Right atrium auricular region (tissue), 2 donors: ENCODE results near the gene COG3. TPM values are rescaled to one million over a fixed set of nuclear protein-coding genes. Genes with fewer than 3 reads are reported as not detected.

ENCODE experiments used
- DNase-seq: peaks from one replicate; pipeline ENCODE4 v3.0.0-alpha.2; 2019; ENCODE audit warnings: low spot score
- H3K27ac ChIP-seq, 2 donors: fragments of 200-600 bp; sonication (generic); 1 replicate in 1 of 2; 2 replicates in 1 of 2; pipeline ENCODE4 v1.5.1; 2016 to 2019
- H3K27me3 ChIP-seq, 2 donors: fragments of 200-600 bp; sonication (generic); one replicate each; pipeline versions ENCODE4 v1.5.1 to v1.6.0; 2017 to 2019
- H3K36me3 ChIP-seq: fragments of 200-600 bp; sonication (generic); one replicate; pipeline ENCODE4 v1.5.1; 2016
- H3K4me1 ChIP-seq, 2 donors: fragments of 200-600 bp; sonication (generic); one replicate each; pipeline versions ENCODE4 v1.5.1 to v1.6.0; 2017 to 2019
- H3K4me3 ChIP-seq, 2 donors: fragments of 200-600 bp; sonication (generic); 1 replicate in 1 of 2; 2 replicates in 1 of 2; pipeline ENCODE4 v1.5.1; 2017 to 2019; ENCODE audit warnings: mild to moderate bottlenecking in 1 of 2, moderate library complexity in 1 of 2
- H3K9me3 ChIP-seq, 2 donors: fragments of 200-600 bp; sonication (generic); one replicate each; pipeline ENCODE4 v1.5.1; 2019
- total RNA-seq, 2 donors: library from RNA; depleted of rRNA; stranded (reverse); fragments of >200 nt; gene quantifications; one replicate each; pipeline ENCODE4 v1.1.0, GENCODE V29; 2016
- TF ChIP-seq, protein P1 (sequence below), 2 donors: fragments of 200-600 bp; sonication (generic); IDR thresholded peaks; one replicate each; pipeline ENCODE4 v1.5.1; 2019; ENCODE audit warnings: antibody characterized with exemption in 2 of 2

COG3 gene
- total RNA-seq, 2 donors from 2014 or later: 15.7 to 20.3 TPM

DNA sequence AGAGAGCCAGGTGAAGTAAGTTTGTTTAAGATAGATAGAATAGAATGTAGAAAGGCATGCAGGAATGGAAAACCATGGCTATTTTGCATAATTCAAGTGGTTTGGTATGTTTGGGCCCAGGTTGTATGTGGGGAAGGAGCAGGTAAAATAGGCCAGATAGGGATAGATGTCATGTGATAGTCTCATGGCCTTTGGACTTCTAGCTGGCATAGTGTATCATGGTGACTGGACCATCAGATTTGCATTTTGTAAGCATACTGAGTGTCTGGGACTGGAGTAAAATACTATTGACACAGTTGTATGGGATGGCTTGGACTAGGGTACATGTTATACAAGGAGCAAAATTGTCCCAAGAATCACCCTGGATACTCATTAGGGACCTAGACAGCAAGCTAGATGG lies 38.9 kb downstream of the COG3 start:
- DNase-seq: no peak
- Histone ChIP-seq H3K27me3 (no peaks in the 10 kb centered on the region), H3K9me3 (no peaks in the 10 kb centered on the region), H3K4me3 (no peak overlapping the region), H3K4me1 (no peaks in the 10 kb centered on the region), H3K36me3 (peaks cover 51% of the 10 kb centered on the region), H3K27ac (no peak overlapping the region)
- TF ChIP-seq, protein P1, sequence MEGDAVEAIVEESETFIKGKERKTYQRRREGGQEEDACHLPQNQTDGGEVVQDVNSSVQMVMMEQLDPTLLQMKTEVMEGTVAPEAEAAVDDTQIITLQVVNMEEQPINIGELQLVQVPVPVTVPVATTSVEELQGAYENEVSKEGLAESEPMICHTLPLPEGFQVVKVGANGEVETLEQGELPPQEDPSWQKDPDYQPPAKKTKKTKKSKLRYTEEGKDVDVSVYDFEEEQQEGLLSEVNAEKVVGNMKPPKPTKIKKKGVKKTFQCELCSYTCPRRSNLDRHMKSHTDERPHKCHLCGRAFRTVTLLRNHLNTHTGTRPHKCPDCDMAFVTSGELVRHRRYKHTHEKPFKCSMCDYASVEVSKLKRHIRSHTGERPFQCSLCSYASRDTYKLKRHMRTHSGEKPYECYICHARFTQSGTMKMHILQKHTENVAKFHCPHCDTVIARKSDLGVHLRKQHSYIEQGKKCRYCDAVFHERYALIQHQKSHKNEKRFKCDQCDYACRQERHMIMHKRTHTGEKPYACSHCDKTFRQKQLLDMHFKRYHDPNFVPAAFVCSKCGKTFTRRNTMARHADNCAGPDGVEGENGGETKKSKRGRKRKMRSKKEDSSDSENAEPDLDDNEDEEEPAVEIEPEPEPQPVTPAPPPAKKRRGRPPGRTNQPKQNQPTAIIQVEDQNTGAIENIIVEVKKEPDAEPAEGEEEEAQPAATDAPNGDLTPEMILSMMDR (IDR thresholded peaks at IDR 0.05): no peak

DNA sequence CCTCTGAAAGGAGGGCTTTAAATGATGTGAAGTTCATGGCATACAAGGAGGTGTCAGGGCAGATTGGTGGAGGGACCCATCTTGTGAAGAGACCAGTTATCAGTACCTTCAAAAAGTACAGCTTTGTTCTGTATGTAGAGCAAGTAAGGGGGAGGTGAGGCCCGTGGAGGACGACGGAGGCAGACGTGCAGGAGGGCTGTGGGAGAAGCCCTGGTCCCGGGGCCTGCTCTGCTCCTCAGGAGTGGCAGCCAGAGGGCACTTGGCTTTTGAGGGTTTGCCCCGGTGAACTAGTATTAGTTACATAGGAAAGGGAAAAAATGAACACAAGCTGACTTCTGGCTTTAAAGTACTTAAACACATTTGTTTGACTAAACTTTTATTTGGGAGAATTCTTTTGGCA lies 42.1 kb downstream of the COG3 start:
- peaks cover 65% of the 10 kb centered on the region for H3K36me3 ChIP-seq
- DNase-seq: no peak
- no peaks in the 10 kb centered on the region for H3K9me3 ChIP-seq
- H3K27me3 ChIP-seq: no peaks in the 10 kb centered on the region
- TF ChIP-seq, protein P1 (IDR thresholded peaks at IDR 0.05): no peak
- H3K27ac ChIP-seq: no peak overlapping the region
- no peaks in the 10 kb centered on the region for H3K4me1 ChIP-seq
- H3K4me3 ChIP-seq: no peak overlapping the region

DNA sequence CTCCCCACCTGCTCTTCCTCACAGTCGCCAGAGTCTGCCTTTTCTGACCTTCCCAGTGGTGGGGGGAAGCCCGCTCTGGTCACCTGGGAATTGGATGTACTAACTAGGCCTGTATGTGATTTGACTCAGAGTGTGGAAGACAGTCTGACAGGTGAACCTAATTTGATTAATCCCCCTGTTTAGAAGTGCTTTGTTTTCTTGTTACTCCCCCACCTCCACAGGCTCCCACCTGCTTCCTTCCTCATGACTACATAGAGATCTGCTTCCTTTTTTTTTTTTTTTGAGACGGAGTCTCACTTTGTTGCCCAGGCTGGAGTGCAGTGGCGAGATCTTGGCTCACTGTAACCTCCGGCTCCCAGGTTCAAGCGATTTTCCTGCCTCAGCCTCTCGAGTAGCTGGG lies 44.0 kb downstream of the COG3 start:
- H3K9me3 ChIP-seq: no peaks in the 10 kb centered on the region
- H3K27me3 ChIP-seq: no peaks in the 10 kb centered on the region
- no peak for DNase-seq
- H3K4me1 ChIP-seq: no peaks in the 10 kb centered on the region
- peaks cover 71% of the 10 kb centered on the region for H3K36me3 ChIP-seq
- no peak overlapping the region for H3K27ac ChIP-seq
- TF ChIP-seq, protein P1 (IDR thresholded peaks at IDR 0.05): no peak
- H3K4me3 ChIP-seq: no peak overlapping the region

DNA sequence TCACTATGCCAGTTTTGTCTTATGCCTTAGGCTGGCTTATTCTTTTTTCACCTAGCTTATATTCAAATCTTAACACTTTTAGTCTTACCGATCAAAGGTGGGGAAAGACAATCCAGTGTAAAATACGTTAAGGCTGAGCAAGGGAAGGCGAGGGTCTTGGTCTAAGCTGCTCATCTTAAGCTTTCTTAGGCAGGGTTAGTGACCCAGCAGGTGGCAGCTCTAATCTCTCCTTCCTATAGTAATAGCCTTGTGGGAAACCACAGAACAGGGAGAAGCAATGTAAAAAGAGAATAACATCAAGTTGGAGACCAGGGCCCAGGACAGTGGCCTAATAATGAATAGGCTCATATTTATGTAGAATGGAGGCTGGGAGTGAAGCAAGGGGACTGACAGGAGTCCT lies 45.9 kb downstream of the COG3 start:
- H3K9me3 ChIP-seq: no peaks in the 10 kb centered on the region
- H3K27ac ChIP-seq: no peak overlapping the region
- H3K4me3 ChIP-seq: no peak overlapping the region
- peaks cover 71% of the 10 kb centered on the region for H3K36me3 ChIP-seq
- no peaks in the 10 kb centered on the region for H3K4me1 ChIP-seq
- TF ChIP-seq, protein P1 (IDR thresholded peaks at IDR 0.05): no peak
- H3K27me3 ChIP-seq: no peaks in the 10 kb centered on the region
- no peak for DNase-seq

DNA sequence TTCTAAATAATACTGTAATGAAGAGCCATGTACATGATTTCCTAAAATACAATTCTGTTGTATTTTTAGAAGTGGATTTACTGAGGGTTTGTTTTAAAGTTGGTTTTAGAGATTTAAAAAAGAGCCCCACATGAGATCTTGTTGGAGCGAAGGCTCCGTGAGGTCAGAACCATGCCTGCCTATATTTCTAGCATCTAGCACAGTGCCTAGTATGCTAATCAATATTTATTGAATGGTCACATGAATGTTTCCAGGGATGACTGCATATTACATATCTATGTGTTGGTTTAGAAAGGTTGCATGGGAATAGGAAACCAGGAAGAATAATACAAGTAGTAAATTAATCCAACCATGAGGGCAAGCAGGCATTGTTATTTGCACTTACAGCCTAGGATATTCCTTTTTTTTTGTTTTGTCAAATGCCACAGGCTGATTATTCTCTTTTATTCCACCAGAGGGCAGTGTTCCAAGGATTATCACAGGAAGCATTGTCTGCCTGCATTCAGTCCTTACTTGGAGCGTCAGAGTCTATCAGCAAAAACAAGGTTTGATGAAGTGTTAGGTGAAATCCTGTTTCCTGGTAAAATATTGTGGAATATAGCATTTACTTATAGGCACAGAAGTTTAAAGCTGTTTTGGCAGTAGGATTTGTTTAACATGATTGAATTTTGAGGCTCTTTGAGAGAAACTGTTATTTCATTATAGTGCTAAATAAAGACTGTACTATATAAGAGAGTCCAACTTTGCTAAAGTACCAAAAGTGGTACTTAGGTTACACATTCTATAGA lies 46.8 kb downstream of the COG3 start:
- H3K4me3 ChIP-seq: no peak overlapping the region
- H3K27me3 ChIP-seq: no peaks in the 10 kb centered on the region
- H3K36me3 ChIP-seq: peaks cover 71% of the 10 kb centered on the region
- TF ChIP-seq, protein P1 (IDR thresholded peaks at IDR 0.05): peak; percentile 85 to 93
- no peaks in the 10 kb centered on the region for H3K9me3 ChIP-seq
- H3K4me1 ChIP-seq: no peaks in the 10 kb centered on the region
- no peak for DNase-seq
- no peak overlapping the region for H3K27ac ChIP-seq

DNA sequence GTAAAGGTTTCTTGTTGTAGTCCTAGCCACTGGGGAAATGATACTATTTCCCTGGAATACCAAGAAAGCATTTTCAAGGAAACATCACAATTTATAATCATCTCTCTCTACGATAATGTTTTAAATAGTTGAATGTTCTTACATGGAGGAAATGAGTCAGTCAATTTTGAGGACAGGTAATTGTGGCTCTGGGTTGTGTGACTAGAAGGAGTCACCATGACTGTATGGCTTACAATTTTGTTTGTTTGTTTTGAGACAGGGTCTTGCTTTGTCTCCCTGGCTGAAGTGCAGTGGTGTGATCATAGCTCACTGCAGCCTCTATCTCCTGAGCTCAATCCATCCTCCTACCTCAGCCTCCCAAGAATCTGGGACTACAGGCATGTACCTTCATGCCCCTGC lies 47.4 kb downstream of the COG3 start:
- no peaks in the 10 kb centered on the region for H3K4me1 ChIP-seq
- H3K27ac ChIP-seq: no peak overlapping the region
- TF ChIP-seq, protein P1 (IDR thresholded peaks at IDR 0.05): no peak
- peaks cover 70% of the 10 kb centered on the region for H3K36me3 ChIP-seq
- no peaks in the 10 kb centered on the region for H3K27me3 ChIP-seq
- no peak for DNase-seq
- H3K9me3 ChIP-seq: no peaks in the 10 kb centered on the region
- H3K4me3 ChIP-seq: no peak overlapping the region
